ENCODE measurements around the gene NIP7.
"Not testable (repeated sequence)": the region's sequence is repeated elsewhere in the genome, so short reads cannot be mapped to it uniquely, and the experiment has no call there.

The NIP7 gene

GRCh38 chr16:69344171-69344570 lies 4.6 kb downstream of the NIP7 start:
- DNase-seq (ENCODE audit: low read depth, low spot score): no peak

GRCh38 chr16:69345923-69346322 lies 6.4 kb downstream of the NIP7 start:
- DNase-seq (ENCODE audit: low read depth, low spot score): no peak

GRCh38 chr16:69346683-69347082 lies 7.1 kb downstream of the NIP7 start:
- no peak for DNase-seq (ENCODE audit: low read depth, low spot score)

- no peak for DNase-seq (ENCODE audit: low read depth, low spot score)
These were observed 8.7 kb downstream of the NIP7 start for GRCh38 chr16:69348222-69348621.

- no peak for DNase-seq (ENCODE audit: low read depth, low spot score)
These were observed 10.0 kb downstream of the NIP7 start for GRCh38 chr16:69349536-69349935.

- DNase-seq (ENCODE audit: low read depth, low spot score): no peak
These were observed 11.1 kb downstream of the NIP7 start for GRCh38 chr16:69350536-69351133.

- DNase-seq (ENCODE audit: low read depth, low spot score): no peak
These were observed 11.9 kb downstream of the NIP7 start, which contains the start of gene TMED6 for GRCh38 chr16:69351309-69352027. Gene TMED6, minus strand, starts transcription at chr16:69351786. Its CDS starts 33 bp downstream, at chr16:69351753.

- DNase-seq (ENCODE audit: low read depth, low spot score): not testable (repeated sequence)
These were observed 20.5 kb downstream of the NIP7 start for GRCh38 chr16:69360070-69360469.

GRCh38 chr16:69363281-69363717 lies 23.7 kb downstream of the NIP7 start:
- no peak for DNase-seq (ENCODE audit: low read depth, low spot score)

- DNase-seq (ENCODE audit: low read depth, low spot score): no peak
These were observed 24.5 kb downstream of the NIP7 start for GRCh38 chr16:69364088-69364487.

GRCh38 chr16:69365901-69366300 lies 26.3 kb downstream of the NIP7 start:
- DNase-seq (ENCODE audit: low read depth, low spot score): no peak

- DNase-seq (ENCODE audit: low read depth, low spot score): no peak
These were observed 26.9 kb downstream of the NIP7 start for GRCh38 chr16:69366431-69366830.

- DNase-seq (ENCODE audit: low read depth, low spot score): no peak
These were observed 28.4 kb downstream of the NIP7 start for GRCh38 chr16:69367980-69368379.

GRCh38 chr16:69368866-69369265 lies 29.3 kb downstream of the NIP7 start:
- DNase-seq (ENCODE audit: low read depth, low spot score): no peak

- DNase-seq (ENCODE audit: low read depth, low spot score): no peak
These were observed 32.0 kb downstream of the NIP7 start for GRCh38 chr16:69371564-69371963.

GRCh38 chr16:69373019-69373418 lies 33.4 kb downstream of the NIP7 start:
- DNase-seq (ENCODE audit: low read depth, low spot score): no peak

GRCh38 chr16:69376393-69377059 lies 37.0 kb downstream of the NIP7 start:
- no peak for DNase-seq (ENCODE audit: low read depth, low spot score)

- DNase-seq (ENCODE audit: low read depth, low spot score): no peak
These were observed 38.5 kb downstream of the NIP7 start for GRCh38 chr16:69378036-69378435.

GRCh38 chr16:69378760-69379159 lies 39.2 kb downstream of the NIP7 start:
- no peak for DNase-seq (ENCODE audit: low read depth, low spot score)

- no peak for DNase-seq (ENCODE audit: low read depth, low spot score)
These were observed 41.7 kb downstream of the NIP7 start for GRCh38 chr16:69381231-69381630.

- DNase-seq (ENCODE audit: low read depth, low spot score): no peak
These were observed 42.8 kb downstream of the NIP7 start for GRCh38 chr16:69382421-69382820.

GRCh38 chr16:69384974-69385373 lies 45.4 kb downstream of the NIP7 start:
- no peak for DNase-seq (ENCODE audit: low read depth, low spot score)

- no peak for DNase-seq (ENCODE audit: low read depth, low spot score)
These were observed 47.0 kb downstream of the NIP7 start for GRCh38 chr16:69386596-69386995.
